NB4 (cell line): ENCODE measurements around the gene AXIN1.

Experiments
- DNase-seq: peaks from one replicate; pipeline ENCODE4 v3.0.0; 2010; ENCODE audit warnings: low read depth
- H3K4me3 ChIP-seq: one replicate; pipeline ENCODE4 v1.5.1; 2011; ENCODE audit warnings: mild to moderate bottlenecking, low read depth, low read length, moderate library complexity
- MYC ChIP-seq: IDR thresholded peaks from 2 replicates; pipeline ENCODE4 v1.6.1; 2011; ENCODE audit warnings: low read depth, low read length
- POLR2A ChIP-seq: IDR thresholded peaks from 2 replicates; pipeline ENCODE4 v1.6.1; 2011; ENCODE audit warnings: mild to moderate bottlenecking; ENCODE audit not compliant: insufficient read length; ENCODE audit errors: extremely low read depth
- TF ChIP-seq, protein P1 (sequence below): IDR thresholded peaks from 2 replicates; pipeline ENCODE4 v1.6.1; 2011; ENCODE audit warnings: low read depth, low read length
- TF ChIP-seq, protein P2 (sequence below): IDR thresholded peaks from one replicate; pipeline ENCODE4 v1.5.1; 2012; ENCODE audit warnings: low read depth, low read length

The AXIN1 gene

DNA sequence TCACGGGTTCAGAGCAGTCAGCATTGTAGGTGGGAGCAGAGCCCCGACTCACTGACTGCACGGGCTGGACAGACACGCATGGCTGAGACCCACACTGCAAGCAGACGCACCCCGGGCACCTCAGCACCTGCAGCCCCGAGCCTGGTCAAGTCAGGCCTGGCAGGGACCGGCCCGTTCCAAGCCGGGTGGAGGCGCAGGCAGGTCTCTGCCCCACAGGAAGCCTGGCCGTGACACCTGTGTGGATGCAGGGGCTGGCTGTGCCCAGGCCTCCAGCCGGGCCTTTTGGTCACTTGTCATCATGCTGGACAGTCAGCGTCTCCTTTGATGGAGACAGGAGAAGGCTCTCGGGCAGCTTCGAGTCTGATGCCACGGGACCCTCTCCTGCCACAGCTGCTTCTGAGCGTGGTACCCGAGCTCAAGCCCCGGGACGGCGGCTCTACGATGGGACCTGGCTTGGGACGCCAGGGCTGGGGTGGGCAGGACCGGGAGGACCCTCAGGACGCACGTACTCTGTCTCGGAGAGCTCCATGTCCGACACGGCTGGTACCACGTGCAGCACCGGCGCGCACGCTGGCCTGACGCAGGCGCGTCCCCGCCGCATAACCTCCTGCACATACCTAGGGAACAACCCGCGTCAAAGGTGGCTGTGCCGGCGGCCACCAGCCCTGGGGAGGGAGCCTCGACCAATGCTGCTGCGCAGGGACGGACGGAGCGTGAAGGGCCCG lies 61.7 kb downstream of the AXIN1 start:
- no peak for DNase-seq
- H3K4me3 ChIP-seq, result no peak overlapping the region
- TF ChIP-seq, protein P1, sequence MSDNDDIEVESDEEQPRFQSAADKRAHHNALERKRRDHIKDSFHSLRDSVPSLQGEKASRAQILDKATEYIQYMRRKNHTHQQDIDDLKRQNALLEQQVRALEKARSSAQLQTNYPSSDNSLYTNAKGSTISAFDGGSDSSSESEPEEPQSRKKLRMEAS, result no peak
- TF ChIP-seq POLR2A, result no peak
- TF ChIP-seq, protein P2, sequence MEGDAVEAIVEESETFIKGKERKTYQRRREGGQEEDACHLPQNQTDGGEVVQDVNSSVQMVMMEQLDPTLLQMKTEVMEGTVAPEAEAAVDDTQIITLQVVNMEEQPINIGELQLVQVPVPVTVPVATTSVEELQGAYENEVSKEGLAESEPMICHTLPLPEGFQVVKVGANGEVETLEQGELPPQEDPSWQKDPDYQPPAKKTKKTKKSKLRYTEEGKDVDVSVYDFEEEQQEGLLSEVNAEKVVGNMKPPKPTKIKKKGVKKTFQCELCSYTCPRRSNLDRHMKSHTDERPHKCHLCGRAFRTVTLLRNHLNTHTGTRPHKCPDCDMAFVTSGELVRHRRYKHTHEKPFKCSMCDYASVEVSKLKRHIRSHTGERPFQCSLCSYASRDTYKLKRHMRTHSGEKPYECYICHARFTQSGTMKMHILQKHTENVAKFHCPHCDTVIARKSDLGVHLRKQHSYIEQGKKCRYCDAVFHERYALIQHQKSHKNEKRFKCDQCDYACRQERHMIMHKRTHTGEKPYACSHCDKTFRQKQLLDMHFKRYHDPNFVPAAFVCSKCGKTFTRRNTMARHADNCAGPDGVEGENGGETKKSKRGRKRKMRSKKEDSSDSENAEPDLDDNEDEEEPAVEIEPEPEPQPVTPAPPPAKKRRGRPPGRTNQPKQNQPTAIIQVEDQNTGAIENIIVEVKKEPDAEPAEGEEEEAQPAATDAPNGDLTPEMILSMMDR, result no peak
- no peak for TF ChIP-seq MYC

DNA sequence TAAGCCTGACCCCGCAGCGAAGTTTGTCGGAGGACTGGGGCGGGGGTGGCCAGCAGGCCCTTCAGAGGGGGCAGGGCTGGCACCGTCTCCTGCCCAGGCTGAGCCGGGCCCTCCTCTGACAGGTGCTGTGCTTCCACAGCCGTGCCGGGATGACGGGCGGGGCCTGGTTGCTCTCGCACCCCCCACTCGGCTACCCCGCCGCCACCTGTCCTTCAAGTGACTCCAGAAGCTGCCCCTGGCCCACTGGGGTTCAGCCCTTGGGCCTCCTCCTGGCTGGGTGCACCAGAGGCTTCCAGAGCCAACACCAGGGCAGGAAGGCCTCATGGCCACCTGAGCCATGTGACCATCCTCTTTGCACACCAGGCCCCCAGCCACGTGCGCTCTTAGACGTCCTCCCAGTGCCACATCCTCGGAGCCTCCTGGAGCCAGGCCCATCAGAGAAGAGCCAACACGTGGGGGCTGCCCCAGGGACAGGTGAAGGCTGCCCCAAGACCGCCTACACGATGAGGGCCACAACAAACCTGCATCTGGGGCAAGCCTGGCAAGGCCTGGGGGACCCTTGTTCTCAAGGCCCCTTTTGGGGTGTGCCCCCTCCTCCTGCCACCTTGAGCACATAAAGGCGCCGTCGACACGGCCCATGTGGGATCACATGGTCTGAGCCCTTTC lies 62.4 kb downstream of the AXIN1 start:
- no peak for DNase-seq
- TF ChIP-seq MYC (no peak), POLR2A (no peak)
- TF ChIP-seq, protein P2, result no peak
- TF ChIP-seq, protein P1, result no peak
- H3K4me3 ChIP-seq, result no peak overlapping the region

DNA sequence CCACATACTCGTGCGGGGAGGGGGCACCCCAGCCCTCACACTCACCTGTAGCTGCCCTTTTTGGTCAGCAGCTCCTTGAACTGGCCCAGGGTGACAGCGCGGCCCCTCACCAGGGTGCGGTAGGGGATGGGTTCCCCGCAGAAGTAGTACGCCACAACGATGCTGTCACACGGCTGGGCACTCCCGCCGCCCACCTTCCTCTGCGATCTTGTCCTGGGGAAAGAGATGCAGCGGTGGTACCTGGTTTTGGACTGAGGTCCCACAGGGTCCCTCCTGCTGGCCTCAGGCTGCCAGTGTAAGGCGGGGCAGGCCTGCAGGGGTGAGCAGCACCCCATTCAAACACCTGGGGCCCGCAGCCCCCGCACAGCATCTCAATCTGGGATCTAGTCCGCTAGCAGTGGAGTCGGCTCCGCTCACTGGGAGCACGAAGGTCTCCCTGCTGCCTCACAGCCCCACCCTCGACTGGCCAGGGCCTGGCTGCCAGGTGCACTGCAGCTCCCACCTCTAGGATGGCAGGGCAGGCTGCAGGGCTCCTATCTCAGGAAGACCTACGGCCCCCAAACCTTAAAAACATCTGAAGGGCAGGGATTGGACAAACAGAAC lies 63.0 kb downstream of the AXIN1 start:
- no peak for DNase-seq
- no peak overlapping the region for H3K4me3 ChIP-seq
- TF ChIP-seq, protein P1, result no peak
- TF ChIP-seq POLR2A (no peak), MYC (no peak)
- TF ChIP-seq, protein P2, result no peak

DNA sequence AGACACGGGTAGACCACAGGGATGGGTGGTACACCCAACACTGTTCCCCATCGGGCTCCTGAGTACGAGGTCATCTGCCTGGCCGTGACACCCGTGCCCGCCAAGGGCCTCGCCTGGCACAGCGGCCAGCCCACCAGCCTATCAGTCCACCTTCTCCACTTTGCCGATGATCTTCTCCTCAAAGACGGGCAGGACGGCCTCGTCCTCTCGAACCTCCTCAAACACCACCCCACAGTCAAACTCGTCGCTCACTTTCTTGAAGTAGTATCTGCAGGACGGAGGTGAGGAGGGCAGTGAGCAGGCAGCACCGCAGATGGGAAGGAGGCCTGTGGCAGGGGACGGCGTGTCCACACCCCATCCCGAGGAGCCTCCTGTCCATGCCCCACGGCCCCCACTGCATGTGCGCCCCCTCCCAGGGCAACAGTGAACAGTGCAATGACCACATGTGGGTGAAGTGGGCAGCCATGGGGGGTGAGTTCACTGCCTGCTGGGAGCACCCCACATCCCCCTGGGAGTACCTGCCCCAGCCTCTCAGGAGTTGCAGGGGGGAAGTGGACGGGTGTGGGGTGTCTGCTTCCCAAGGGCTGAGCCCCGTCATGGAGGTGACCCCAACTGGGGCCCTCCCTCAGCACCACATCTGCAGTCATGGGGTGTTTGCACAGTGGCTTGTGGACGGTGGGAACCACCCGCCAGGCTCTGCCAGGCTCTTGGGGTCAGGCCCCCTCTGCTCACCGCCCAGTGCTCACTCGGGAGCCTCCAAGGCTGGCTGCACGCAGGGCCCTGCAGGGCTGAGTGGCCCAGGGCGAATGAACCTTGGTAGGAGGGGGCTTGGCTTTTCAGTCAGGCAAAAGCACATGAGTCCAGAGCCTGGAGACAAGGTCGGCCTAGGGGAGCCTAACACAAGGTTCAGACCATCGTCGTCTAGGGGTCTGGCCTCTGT lies 64.3 kb downstream of the AXIN1 start:
- no peak overlapping the region for H3K4me3 ChIP-seq
- no peak for DNase-seq
- TF ChIP-seq MYC (no peak), POLR2A (no peak)
- TF ChIP-seq, protein P1, result no peak
- TF ChIP-seq, protein P2, result no peak

DNA sequence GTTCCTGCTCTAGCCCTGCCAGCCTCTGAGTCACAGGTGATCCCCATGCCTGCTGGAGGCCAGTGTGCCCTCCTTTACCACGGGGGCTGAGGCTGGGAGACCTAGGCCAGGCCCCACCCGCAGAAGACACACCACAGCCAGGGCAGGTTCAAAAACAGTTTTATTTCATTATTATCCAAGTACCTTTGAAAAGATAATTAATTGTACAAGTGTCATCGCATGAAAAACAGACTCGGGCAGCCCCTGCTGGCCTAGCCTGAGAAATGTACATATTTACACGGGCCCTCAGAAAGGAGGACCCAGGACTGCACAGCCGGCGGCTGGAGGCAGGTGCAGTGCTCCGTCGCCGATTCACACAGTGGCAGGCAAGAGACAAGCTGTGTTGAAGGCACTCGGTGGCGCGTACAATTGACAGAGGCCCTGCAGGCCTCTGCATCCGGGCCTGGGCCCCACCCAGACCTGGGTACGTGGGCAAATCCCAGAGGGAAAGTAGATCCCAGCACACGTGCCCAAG lies 65.2 kb downstream of the AXIN1 start:
- no peak for TF ChIP-seq MYC
- TF ChIP-seq, protein P2, result no peak
- TF ChIP-seq, protein P1, result no peak
- no peak for TF ChIP-seq POLR2A
- no peak overlapping the region for H3K4me3 ChIP-seq
- no peak for DNase-seq
